K562 (cell line): Measurements from ENCODE around the gene HOXA10.

ENCODE experiments used
- EZH2 ChIP-seq: IDR thresholded peaks from 2 replicates; pipeline ENCODE4 v1.6.1; 2012; ENCODE audit warnings: low read depth, mild to moderate bottlenecking, inconsistent platforms, low read length, borderline replicate concordance
- FOS ChIP-seq: IDR thresholded peaks from 3 replicates; pipeline ENCODE4 v1.6.1; 2011; ENCODE audit not compliant: insufficient read length; ENCODE audit errors: extremely low read depth
- JUN ChIP-seq, 2 experiments: sonication (generic) in 1 of 2; formaldehyde crosslinking in 1 of 2; IDR thresholded peaks; 2 replicates each; pipeline versions ENCODE4 v1.6.1 to v1.8.0; 2012 to 2022; ENCODE audit warnings: borderline replicate concordance in 2 of 2, mild to moderate bottlenecking in 2 of 2, improper control_type of control experiment in 1 of 2, low read depth in 1 of 2, low read length in 1 of 2, missing genetic modification reagents in 1 of 2
- MCM5 ChIP-seq: fragments of 450-650 bp; IDR thresholded peaks from 2 replicates; pipeline ENCODE4 v1.6.1; 2016; ENCODE audit warnings: low read depth
- MTA3 ChIP-seq: fragments of 450-650 bp; formaldehyde crosslinking; IDR thresholded peaks from 2 replicates; pipeline ENCODE4 v1.6.1; 2017; ENCODE audit warnings: mild to moderate bottlenecking, borderline replicate concordance
- SIN3A ChIP-seq, 2 experiments: fragments of 150-350 bp in 1 of 2; IDR thresholded peaks; 2 replicates each; pipeline ENCODE4 v1.6.1; 2011 to 2016; ENCODE audit warnings: borderline replicate concordance in 2 of 2, low read depth in 2 of 2, low read length in 2 of 2, mild to moderate bottlenecking in 2 of 2, moderate library complexity in 2 of 2; ENCODE audit not compliant: control insufficient read depth in 1 of 2
- SP1 ChIP-seq: sonication (generic); formaldehyde crosslinking; IDR thresholded peaks from 2 replicates; pipeline ENCODE4 v1.8.1; 2022; ENCODE audit warnings: mild to moderate bottlenecking, missing genetic modification reagents
- SRSF1 ChIP-seq: fragments of 200-400 bp; formaldehyde crosslinking; IDR thresholded peaks from 2 replicates; pipeline ENCODE4 v1.6.1; 2017; ENCODE audit warnings: mild to moderate bottlenecking, low read depth, low read length, moderate library complexity
- TAF1 ChIP-seq: IDR thresholded peaks from 2 replicates; pipeline ENCODE4 v1.6.1; 2011; ENCODE audit warnings: mild to moderate bottlenecking, low read length, moderate library complexity; ENCODE audit not compliant: insufficient read depth, control insufficient read depth, severe bottlenecking; ENCODE audit errors: extremely low read depth
- TF ChIP-seq, protein P1 (sequence below): conservative IDR thresholded peaks from 2 replicates; pipeline ENCODE4 v1.6.1; 2011; ENCODE audit warnings: low read depth, mild to moderate bottlenecking, low read length; ENCODE audit not compliant: control insufficient read depth
- TF ChIP-seq, protein P2 (sequence below): sonication (generic); formaldehyde crosslinking; IDR thresholded peaks from 2 replicates; pipeline ENCODE4 v1.8.0; 2022; ENCODE audit warnings: mild to moderate bottlenecking, missing genetic modification reagents, borderline replicate concordance
- TF ChIP-seq, protein P3 (sequence below), 3 experiments: IDR thresholded peaks in 2 of 3; conservative IDR thresholded peaks in 1 of 3; 2 replicates each; pipeline ENCODE4 v1.5.1; 2011 to 2012; ENCODE audit warnings: low read length in 3 of 3, mild to moderate bottlenecking in 3 of 3, control low read depth in 2 of 3, improper control_type of control experiment in 1 of 3, inconsistent platforms in 1 of 3, low read depth in 1 of 3, mixed read lengths in 1 of 3, moderate library complexity in 1 of 3; ENCODE audit not compliant: insufficient read depth in 2 of 3
- TF ChIP-seq, protein P4 (sequence below), 3 experiments: fragments of 200-800 bp in 1 of 3; sonication (Bioruptor generic) in 1 of 3; sonication (generic) in 1 of 3; formaldehyde crosslinking in 1 of 3; IDR thresholded peaks; 2 replicates each; pipeline versions ENCODE4 v1.6.1 to v1.8.0; 2016 to 2022; ENCODE audit warnings: mild to moderate bottlenecking in 2 of 3, missing compliant biosample characterization in 2 of 3, missing genetic modification characterization in 2 of 3, missing genetic modification reagents in 1 of 3
- TF ChIP-seq, protein P5 (sequence below), 2 experiments: fragments of 450-650 bp; formaldehyde crosslinking in 1 of 2; IDR thresholded peaks; 2 replicates each; pipeline versions ENCODE4 v1.4.0 to v1.6.1; 2014 to 2020; ENCODE audit warnings: mild to moderate bottlenecking in 2 of 2, borderline replicate concordance in 1 of 2, low read depth in 1 of 2

DNA sequence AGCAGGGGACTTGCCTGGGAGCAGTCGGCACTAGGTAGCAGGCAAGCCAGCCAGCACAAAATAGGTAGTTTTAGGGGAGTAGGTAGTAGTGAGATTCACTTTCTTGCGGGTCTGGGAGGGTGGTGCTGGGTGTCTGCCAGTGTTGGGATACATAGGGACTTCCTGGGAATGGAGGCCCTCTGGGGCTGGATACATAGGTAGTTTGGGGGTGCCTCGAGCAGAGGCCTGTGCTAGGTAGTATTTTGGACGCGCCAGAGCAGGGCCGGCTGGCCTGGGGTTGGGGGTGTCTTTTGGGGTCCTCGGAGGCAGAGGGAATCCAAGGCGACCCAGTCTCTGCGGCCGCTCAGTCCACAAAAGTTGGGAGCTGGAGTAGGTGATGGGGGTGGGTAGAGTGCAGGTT is 19.8 kb downstream of the HOXA10 start:
- TF ChIP-seq SP1 (CRISPR knock-in tag): no peak
- no peak for TF ChIP-seq EZH2
- no peak for TF ChIP-seq JUN (IDR thresholded peaks at IDR 0.05; ENCODE audit: borderline replicate concordance, low read depth, low read length)
- TF ChIP-seq JUN (CRISPR knock-in tag; IDR thresholded peaks at IDR 0.05; ENCODE audit: borderline replicate concordance): no peak
- TF ChIP-seq FOS: no peak
- TF ChIP-seq MCM5: no peak
- no peak for TF ChIP-seq MTA3
- TF ChIP-seq, protein P1, sequence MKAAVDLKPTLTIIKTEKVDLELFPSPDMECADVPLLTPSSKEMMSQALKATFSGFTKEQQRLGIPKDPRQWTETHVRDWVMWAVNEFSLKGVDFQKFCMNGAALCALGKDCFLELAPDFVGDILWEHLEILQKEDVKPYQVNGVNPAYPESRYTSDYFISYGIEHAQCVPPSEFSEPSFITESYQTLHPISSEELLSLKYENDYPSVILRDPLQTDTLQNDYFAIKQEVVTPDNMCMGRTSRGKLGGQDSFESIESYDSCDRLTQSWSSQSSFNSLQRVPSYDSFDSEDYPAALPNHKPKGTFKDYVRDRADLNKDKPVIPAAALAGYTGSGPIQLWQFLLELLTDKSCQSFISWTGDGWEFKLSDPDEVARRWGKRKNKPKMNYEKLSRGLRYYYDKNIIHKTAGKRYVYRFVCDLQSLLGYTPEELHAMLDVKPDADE: no peak
- TF ChIP-seq, protein P2, sequence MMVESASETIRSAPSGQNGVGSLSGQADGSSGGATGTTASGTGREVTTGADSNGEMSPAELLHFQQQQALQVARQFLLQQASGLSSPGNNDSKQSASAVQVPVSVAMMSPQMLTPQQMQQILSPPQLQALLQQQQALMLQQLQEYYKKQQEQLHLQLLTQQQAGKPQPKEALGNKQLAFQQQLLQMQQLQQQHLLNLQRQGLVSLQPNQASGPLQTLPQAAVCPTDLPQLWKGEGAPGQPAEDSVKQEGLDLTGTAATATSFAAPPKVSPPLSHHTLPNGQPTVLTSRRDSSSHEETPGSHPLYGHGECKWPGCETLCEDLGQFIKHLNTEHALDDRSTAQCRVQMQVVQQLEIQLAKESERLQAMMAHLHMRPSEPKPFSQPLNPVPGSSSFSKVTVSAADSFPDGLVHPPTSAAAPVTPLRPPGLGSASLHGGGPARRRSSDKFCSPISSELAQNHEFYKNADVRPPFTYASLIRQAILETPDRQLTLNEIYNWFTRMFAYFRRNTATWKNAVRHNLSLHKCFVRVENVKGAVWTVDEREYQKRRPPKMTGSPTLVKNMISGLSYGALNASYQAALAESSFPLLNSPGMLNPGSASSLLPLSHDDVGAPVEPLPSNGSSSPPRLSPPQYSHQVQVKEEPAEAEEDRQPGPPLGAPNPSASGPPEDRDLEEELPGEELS (CRISPR knock-in tag): no peak
- TF ChIP-seq, protein P3, sequence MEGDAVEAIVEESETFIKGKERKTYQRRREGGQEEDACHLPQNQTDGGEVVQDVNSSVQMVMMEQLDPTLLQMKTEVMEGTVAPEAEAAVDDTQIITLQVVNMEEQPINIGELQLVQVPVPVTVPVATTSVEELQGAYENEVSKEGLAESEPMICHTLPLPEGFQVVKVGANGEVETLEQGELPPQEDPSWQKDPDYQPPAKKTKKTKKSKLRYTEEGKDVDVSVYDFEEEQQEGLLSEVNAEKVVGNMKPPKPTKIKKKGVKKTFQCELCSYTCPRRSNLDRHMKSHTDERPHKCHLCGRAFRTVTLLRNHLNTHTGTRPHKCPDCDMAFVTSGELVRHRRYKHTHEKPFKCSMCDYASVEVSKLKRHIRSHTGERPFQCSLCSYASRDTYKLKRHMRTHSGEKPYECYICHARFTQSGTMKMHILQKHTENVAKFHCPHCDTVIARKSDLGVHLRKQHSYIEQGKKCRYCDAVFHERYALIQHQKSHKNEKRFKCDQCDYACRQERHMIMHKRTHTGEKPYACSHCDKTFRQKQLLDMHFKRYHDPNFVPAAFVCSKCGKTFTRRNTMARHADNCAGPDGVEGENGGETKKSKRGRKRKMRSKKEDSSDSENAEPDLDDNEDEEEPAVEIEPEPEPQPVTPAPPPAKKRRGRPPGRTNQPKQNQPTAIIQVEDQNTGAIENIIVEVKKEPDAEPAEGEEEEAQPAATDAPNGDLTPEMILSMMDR (IDR thresholded peaks at IDR 0.05 in 2 of 3, conservative IDR thresholded peaks at IDR 0.05 in 1 of 3; ENCODE audit: insufficient read depth in 2 of 3, low read depth in 1 of 3, low read length in 3 of 3): no peak
- no peak for TF ChIP-seq TAF1
- TF ChIP-seq, protein P4, sequence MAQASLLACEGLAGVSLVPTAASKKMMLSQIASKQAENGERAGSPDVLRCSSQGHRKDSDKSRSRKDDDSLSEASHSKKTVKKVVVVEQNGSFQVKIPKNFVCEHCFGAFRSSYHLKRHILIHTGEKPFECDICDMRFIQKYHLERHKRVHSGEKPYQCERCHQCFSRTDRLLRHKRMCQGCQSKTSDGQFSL (CRISPR knock-in tag; IDR thresholded peaks at IDR 0.05): no peak
- TF ChIP-seq, protein P4 (tag; IDR thresholded peaks at IDR 0.05): no peak
- TF ChIP-seq, protein P5, sequence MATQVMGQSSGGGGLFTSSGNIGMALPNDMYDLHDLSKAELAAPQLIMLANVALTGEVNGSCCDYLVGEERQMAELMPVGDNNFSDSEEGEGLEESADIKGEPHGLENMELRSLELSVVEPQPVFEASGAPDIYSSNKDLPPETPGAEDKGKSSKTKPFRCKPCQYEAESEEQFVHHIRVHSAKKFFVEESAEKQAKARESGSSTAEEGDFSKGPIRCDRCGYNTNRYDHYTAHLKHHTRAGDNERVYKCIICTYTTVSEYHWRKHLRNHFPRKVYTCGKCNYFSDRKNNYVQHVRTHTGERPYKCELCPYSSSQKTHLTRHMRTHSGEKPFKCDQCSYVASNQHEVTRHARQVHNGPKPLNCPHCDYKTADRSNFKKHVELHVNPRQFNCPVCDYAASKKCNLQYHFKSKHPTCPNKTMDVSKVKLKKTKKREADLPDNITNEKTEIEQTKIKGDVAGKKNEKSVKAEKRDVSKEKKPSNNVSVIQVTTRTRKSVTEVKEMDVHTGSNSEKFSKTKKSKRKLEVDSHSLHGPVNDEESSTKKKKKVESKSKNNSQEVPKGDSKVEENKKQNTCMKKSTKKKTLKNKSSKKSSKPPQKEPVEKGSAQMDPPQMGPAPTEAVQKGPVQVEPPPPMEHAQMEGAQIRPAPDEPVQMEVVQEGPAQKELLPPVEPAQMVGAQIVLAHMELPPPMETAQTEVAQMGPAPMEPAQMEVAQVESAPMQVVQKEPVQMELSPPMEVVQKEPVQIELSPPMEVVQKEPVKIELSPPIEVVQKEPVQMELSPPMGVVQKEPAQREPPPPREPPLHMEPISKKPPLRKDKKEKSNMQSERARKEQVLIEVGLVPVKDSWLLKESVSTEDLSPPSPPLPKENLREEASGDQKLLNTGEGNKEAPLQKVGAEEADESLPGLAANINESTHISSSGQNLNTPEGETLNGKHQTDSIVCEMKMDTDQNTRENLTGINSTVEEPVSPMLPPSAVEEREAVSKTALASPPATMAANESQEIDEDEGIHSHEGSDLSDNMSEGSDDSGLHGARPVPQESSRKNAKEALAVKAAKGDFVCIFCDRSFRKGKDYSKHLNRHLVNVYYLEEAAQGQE (IDR thresholded peaks at IDR 0.05; ENCODE audit: borderline replicate concordance): no peak
- TF ChIP-seq, protein P5 (CRISPR knock-in tag; IDR thresholded peaks at IDR 0.05; ENCODE audit: low read depth): no peak
- TF ChIP-seq SRSF1: no peak
- no peak for TF ChIP-seq SIN3A (IDR thresholded peaks at IDR 0.05; ENCODE audit: borderline replicate concordance in 2 of 2, control insufficient read depth in 1 of 2, low read depth in 2 of 2, low read length in 2 of 2)
